H1 (cell line): ENCODE data around the gene CXCR4. TPM values are rescaled to one million over a fixed set of nuclear protein-coding genes. Genes with fewer than 3 reads are reported as not detected.

Experiments used
- CEBPB ChIP-seq: IDR thresholded peaks from 2 replicates; pipeline ENCODE4 v1.6.1; 2012; ENCODE audit warnings: low read depth, low read length
- KDM1A ChIP-seq: fragments of 200-600, 300-600 bp; sonication (generic); IDR thresholded peaks from 2 replicates; pipeline ENCODE4 v1.7.1; 2016; ENCODE audit warnings: mild to moderate bottlenecking, low read length, borderline replicate concordance
- NRF1 ChIP-seq: IDR thresholded peaks from 2 replicates; pipeline ENCODE4 v1.6.1; 2011; ENCODE audit warnings: mild to moderate bottlenecking, low read depth, low read length, improper control_type of control experiment
- USF2 ChIP-seq: IDR thresholded peaks from 2 replicates; pipeline ENCODE4 v1.6.1; 2011; ENCODE audit warnings: low read length, improper control_type of control experiment
- polyA plus RNA-seq, 7 experiments: library from polyadenylated mRNA; depleted of rRNA in 3 of 7; stranded (reverse) in 5 of 7; unstranded in 2 of 7; fragments of >200 nt in 5 of 7; fragments of 200-250 nt in 2 of 7; gene quantifications; 1 replicate in 5 of 7; 2 replicates in 1 of 7; 4 replicates in 1 of 7; pipeline versions ENCODE4 v1.2.1 to v1.2.3, GENCODE V29; 2011 to 2013; ENCODE audit warnings: missing spikeins in 2 of 7, mixed read lengths in 2 of 7
- total RNA-seq: library from RNA; stranded (reverse); fragmentation: NEBNext Ultra II Directional; extraction: Animal tissue kit (Norgen Biotek cat#: 25700); gene quantifications from 2 replicates; pipeline ENCODE4 v1.2.1, GENCODE V29; 2021
- TF ChIP-seq, protein P1 (sequence below): IDR thresholded peaks from 2 replicates; pipeline ENCODE4 v1.6.1; 2012; ENCODE audit warnings: inconsistent platforms

Gene CXCR4
- total and polyA plus RNA-seq, 2 of the 8 experiments (the other 6 are each of a cell fraction or from before 2014, with no cell fraction given): 1.8 to 2.8 TPM

DNA sequence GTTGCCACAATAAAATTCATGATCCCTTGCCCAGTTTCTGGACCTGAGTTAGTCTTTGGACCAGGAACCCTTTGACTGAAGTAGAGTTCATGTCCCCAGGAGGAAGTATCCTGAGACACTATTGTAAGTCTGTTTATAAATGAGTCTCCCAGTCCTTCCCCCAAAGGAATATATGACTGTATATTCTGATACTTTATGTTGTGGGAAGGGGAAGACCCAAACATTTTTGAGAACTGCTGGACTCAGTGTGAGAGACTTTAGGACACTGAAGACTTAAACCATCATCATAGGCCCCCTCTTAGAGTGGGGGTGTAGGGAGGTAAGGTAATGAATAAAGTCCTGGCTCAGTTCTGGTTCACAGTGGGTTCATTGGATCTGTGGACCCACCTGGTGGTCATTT lies 28.6 kb upstream of the CXCR4 start (continued):
- TF ChIP-seq KDM1A: no peak
- TF ChIP-seq CEBPB: no peak
- no peak for TF ChIP-seq USF2
- no peak for TF ChIP-seq NRF1
- TF ChIP-seq, protein P1, sequence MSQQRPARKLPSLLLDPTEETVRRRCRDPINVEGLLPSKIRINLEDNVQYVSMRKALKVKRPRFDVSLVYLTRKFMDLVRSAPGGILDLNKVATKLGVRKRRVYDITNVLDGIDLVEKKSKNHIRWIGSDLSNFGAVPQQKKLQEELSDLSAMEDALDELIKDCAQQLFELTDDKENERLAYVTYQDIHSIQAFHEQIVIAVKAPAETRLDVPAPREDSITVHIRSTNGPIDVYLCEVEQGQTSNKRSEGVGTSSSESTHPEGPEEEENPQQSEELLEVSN: no peak
- TF ChIP-seq, all 59 proteins: peak for 0
